ENCODE data around the gene SEH1L. TPM values are rescaled to one million over a fixed set of nuclear protein-coding genes. Genes with fewer than 3 reads are reported as not detected.

SEH1L gene
- total RNA-seq, 2 donors from 2014 or later: 32.4 to 35.9 TPM

DNA sequence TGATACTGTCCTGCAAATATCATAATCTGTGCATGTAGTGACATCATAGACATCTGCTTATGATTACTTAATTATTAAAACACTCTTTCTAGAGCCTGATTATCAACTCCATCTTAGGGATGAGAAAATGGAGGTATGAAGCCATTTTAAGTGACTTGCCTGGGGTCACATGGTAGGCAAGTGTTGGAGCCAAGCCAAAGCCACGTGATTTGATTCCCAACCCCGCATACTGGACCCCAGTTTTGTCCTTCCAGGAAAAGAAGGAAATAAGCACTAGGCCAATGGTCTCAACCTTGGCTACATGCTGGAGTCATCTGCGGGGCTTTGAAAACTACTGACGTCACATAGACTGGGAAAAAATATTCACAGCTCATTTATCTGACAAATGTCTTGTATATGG lies 19.6 kb upstream of the SEH1L start:
- ATAC-seq (no peak), DNase-seq (no peak)
- H3K27me3 Mint-ChIP-seq: no peaks in the 10 kb centered on the region
- H3K27ac Mint-ChIP-seq: no peak overlapping the region
- H3K4me3 Mint-ChIP-seq: no peak overlapping the region
- no peaks in the 10 kb centered on the region for H3K36me3 Mint-ChIP-seq (ENCODE audit: low read depth)
- H3K4me1 Mint-ChIP-seq: no peaks in the 10 kb centered on the region
- H3K9me3 ChIP-seq (ENCODE audit: control insufficient read depth, low read length, poor library complexity, severe bottlenecking): no peaks in the 10 kb centered on the region

DNA sequence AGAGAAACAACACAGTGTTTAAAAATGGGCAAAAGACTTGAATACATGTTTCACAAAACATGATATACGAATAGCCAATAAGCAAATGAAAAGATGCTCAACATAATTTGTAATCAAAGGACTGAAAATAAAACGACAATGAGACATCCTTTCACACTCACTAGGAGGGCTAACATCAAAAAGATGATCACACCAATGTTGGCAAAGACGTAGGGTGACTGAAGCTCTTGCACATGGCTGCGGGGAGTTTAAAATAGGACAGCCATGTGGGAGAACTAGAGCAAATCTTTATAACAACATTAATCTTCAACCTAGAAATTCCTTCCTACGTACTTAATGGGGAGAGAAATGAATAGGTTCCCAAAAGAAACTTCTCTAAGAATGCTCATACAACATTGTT lies 19.2 kb upstream of the SEH1L start:
- DNase-seq: no peak
- H3K36me3 Mint-ChIP-seq (ENCODE audit: low read depth): no peaks in the 10 kb centered on the region

DNA sequence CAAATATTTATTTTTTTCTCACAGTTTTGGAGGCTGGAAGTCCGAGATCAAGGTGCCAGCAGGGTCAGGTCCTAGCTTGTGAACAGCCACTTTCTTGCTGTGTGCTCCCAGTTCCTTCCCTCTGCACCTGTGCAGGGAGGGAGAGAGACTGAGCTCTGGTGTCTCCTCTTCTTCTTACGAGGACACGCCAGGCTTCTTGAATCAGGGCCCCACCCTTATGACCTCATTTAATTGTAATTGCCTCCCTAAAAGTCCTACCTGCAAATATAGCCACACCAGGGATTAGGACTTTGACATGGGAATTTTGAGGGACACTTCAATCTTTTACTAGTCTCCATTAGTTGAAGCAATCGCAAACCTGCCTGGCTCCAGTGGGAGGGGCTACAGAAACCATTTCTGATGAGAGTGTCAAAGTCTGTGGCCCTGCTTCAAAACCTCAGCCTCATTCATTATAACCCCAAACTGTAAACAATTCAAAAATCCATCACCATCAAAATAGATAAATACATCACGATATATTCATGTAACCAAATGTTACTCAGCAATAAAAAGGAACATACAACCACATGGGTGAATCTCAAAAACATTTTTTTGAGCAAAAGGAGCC lies 18.2 kb upstream of the SEH1L start:
- ATAC-seq (no peak), DNase-seq (no peak)
- Mint-ChIP-seq H3K27ac (no peak overlapping the region), H3K4me3 (no peak overlapping the region), H3K27me3 (peaks cover 3% of the 10 kb centered on the region), H3K36me3 (ENCODE audit: low read depth) (no peaks in the 10 kb centered on the region), H3K4me1 (peaks cover 2% of the 10 kb centered on the region)
- no peaks in the 10 kb centered on the region for H3K9me3 ChIP-seq (ENCODE audit: control insufficient read depth, low read length, poor library complexity, severe bottlenecking)

More for the DNA sequence above, 19.2 kb upstream of the SEH1L start:
- Mint-ChIP-seq H3K4me3 (no peak overlapping the region), H3K27me3 (no peaks in the 10 kb centered on the region), H3K27ac (no peak overlapping the region), H3K4me1 (no peaks in the 10 kb centered on the region)
- no peak for ATAC-seq
- H3K9me3 ChIP-seq (ENCODE audit: control insufficient read depth, low read length, poor library complexity, severe bottlenecking): no peaks in the 10 kb centered on the region

DNA sequence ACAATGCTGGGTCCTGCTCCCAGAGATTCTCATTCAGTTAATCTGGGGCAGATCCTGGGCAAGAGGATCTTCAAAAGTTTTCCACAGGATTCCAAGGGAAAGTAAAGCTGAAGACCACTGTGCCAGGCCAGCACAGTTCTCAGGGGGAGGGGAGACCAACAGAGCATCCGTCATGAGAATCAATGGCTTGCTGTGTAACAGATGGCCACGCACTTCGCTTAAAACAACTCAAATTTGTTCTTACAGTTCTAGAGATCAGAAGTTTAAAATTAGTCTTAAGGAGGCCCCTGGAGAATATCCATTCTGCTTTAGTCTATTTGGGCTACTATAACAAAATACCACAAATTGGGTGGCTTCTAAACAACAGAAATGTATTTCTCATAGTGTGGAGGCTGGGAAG lies 17.4 kb upstream of the SEH1L start:
- no peak for ATAC-seq
- Mint-ChIP-seq H3K27ac (no peak overlapping the region), H3K36me3 (ENCODE audit: low read depth) (no peaks in the 10 kb centered on the region), H3K27me3 (peaks cover 5% of the 10 kb centered on the region), H3K4me3 (no peak overlapping the region), H3K4me1 (peaks cover 3% of the 10 kb centered on the region)
- no peak for DNase-seq
- H3K9me3 ChIP-seq (ENCODE audit: control insufficient read depth, low read length, poor library complexity, severe bottlenecking): no peaks in the 10 kb centered on the region

DNA sequence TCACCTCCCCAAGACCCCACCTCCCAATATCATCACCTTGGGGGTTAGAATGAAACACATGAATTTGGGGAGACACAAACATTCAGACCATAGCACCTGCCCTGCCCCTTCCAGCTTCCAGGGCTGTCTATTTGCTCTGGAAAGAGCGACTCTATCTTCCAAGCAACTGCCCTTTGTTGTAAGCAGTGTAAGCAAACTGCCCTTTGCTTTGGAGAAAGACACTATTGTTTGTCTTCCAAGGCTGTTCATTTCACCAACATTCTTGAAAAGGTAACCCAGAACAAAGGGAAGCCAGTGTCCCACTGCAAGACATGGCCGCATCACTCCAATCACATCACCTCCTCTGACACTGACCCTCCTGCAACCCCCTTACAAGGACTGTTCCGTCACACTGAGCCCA lies 16.9 kb upstream of the SEH1L start:
- H3K4me3 Mint-ChIP-seq: no peak overlapping the region
- no peaks in the 10 kb centered on the region for H3K9me3 ChIP-seq (ENCODE audit: control insufficient read depth, low read length, poor library complexity, severe bottlenecking)
- peaks cover 3% of the 10 kb centered on the region for H3K4me1 Mint-ChIP-seq
- ATAC-seq: no peak
- H3K36me3 Mint-ChIP-seq (ENCODE audit: low read depth): no peaks in the 10 kb centered on the region
- DNase-seq: no peak
- H3K27me3 Mint-ChIP-seq: peaks cover 5% of the 10 kb centered on the region
- H3K27ac Mint-ChIP-seq: no peak overlapping the region

DNA sequence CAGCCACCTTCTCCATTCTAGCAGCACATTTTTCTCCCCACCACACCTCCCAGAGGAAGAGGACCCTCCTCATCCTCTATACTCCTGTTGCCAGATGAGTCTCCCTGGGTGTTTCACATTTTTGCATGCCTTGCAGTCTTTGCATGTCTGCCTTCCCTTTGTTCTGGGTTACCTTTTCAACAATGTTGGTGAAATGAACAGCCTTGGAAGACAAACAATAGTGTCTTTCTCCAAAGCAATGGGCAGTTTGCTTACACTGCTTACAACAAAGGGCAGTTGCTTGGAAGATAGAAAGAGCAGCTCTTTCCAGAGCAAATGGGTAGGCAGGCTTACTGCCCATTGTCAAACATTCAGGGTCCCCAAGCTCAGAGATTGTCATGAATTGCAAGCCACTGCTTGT lies 14.5 kb upstream of the SEH1L start:
- H3K27me3 Mint-ChIP-seq: peaks cover 5% of the 10 kb centered on the region
- no peak for ATAC-seq
- H3K4me1 Mint-ChIP-seq: peaks cover 3% of the 10 kb centered on the region
- H3K36me3 Mint-ChIP-seq (ENCODE audit: low read depth): no peaks in the 10 kb centered on the region
- no peak overlapping the region for H3K27ac Mint-ChIP-seq
- no peak overlapping the region for H3K4me3 Mint-ChIP-seq
- H3K9me3 ChIP-seq (ENCODE audit: control insufficient read depth, low read length, poor library complexity, severe bottlenecking): no peaks in the 10 kb centered on the region
- no peak for DNase-seq

DNA sequence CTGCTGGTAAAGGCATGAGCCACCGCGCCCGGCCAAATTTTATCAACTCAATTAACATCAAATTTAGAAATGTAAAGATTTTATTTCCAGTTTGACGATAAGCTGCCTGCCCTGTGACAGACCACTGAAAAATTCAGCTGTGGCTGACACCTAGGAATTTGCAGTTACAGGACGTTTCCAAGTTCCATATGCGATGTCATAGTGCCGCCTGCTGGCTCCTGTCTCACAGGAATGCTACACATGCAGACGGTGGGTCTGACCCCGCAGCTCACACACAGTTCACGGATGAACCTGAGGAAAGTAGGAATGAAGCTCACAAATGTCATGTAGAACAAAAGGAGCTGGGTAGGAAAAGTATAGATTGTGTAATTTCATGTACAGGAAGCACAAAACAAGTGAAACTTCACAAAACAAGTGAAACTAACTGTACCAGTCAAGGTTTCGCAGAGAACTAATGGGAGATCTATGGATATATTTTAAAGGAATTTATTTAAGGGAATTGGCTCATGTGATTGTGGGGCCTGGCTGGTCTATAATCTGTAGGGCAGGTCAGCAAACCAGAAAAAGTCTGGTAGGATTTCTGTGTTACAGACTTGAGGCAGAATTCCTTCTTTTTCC lies 13.2 kb upstream of the SEH1L start:
- peaks cover 5% of the 10 kb centered on the region for H3K27me3 Mint-ChIP-seq
- H3K27ac Mint-ChIP-seq: peak overlapping the region; percentile 71
- H3K36me3 Mint-ChIP-seq (ENCODE audit: low read depth): no peaks in the 10 kb centered on the region
- H3K4me3 Mint-ChIP-seq: no peak overlapping the region
- H3K9me3 ChIP-seq (ENCODE audit: control insufficient read depth, low read length, poor library complexity, severe bottlenecking): no peaks in the 10 kb centered on the region
- H3K4me1 Mint-ChIP-seq: peaks cover 3% of the 10 kb centered on the region
- ATAC-seq: peak; percentile 92
- DNase-seq: peak; percentile 46 to 61 (median 55)

DNA sequence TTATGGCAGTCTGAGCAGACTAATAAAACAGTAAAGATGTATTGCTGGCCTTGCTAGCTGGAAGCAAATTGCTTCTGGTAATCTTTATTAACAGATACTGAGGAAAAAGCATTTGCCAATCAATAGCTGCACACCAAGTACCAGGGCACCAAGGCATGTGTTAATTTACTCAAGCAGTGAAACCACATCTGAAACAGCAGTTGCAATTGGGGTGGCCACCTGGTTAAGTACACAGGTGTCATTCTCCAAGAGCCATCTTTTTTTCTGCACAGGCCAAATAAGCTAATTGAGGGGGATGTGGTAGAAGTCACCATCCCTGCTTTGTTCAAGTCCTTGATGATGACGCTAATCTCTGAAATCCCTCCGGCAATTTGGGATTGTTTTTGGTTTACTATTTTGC lies 8.6 kb upstream of the SEH1L start:
- Mint-ChIP-seq H3K27ac (no peak overlapping the region), H3K36me3 (ENCODE audit: low read depth) (peaks cover 2% of the 10 kb centered on the region), H3K4me3 (no peak overlapping the region), H3K4me1 (peaks cover 3% of the 10 kb centered on the region), H3K27me3 (peaks cover 5% of the 10 kb centered on the region)
- H3K9me3 ChIP-seq (ENCODE audit: control insufficient read depth, low read length, poor library complexity, severe bottlenecking): no peaks in the 10 kb centered on the region
- ATAC-seq: no peak
- DNase-seq: no peak

DNA sequence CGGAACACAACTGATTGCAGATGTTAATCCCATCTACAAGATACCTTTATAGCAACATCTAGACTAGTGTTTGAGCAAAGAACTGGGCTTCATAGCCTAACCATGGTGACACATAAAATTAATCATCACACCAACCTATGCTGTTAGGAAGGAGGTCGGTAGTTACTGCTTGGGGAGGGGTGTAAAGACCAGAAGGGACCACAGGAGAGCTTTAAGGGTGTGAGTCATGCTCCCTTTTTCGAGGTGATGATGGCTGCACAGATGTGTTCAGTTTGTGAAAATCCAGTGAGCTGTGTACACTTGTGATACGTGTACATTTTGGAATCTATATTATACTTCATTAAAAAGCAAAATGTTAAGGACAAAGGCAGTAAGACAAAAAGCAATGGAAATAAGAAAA lies 4.6 kb upstream of the SEH1L start:
- ATAC-seq (no peak), DNase-seq (no peak)
- Mint-ChIP-seq H3K36me3 (ENCODE audit: low read depth) (peaks cover 2% of the 10 kb centered on the region), H3K27ac (no peak overlapping the region), H3K4me3 (peak overlapping the region; percentile 33), H3K27me3 (no peaks in the 10 kb centered on the region), H3K4me1 (peaks cover 11% of the 10 kb centered on the region)
- H3K9me3 ChIP-seq (ENCODE audit: control insufficient read depth, low read length, poor library complexity, severe bottlenecking): no peaks in the 10 kb centered on the region

DNA sequence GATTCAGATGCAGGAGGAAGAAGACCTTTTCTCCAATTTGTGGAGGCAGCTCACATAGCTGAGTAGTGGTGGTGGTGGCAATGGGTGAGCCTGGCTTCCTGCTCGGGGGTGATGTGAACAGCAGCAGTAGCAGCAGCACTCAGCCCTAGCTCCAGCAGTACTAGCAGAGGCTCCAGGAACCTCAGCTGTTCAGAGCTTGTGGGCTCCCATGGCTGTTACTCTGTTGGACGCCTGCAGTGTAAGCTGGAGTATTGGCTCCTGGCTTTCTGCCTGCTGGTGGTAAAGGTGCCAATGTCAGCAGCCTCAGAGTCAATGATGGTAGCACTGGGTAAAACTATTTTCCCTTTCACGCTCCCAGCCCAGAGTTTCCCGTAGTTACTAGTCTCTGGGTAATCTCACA lies 3.1 kb upstream of the SEH1L start:
- H3K27ac Mint-ChIP-seq: no peak overlapping the region
- H3K27me3 Mint-ChIP-seq: no peaks in the 10 kb centered on the region
- peaks cover 17% of the 10 kb centered on the region for H3K4me1 Mint-ChIP-seq
- ATAC-seq: no peak
- DNase-seq: no peak
- H3K9me3 ChIP-seq (ENCODE audit: control insufficient read depth, low read length, poor library complexity, severe bottlenecking): no peaks in the 10 kb centered on the region
- H3K4me3 Mint-ChIP-seq: no peak overlapping the region
- H3K36me3 Mint-ChIP-seq (ENCODE audit: low read depth): peaks cover 2% of the 10 kb centered on the region

DNA sequence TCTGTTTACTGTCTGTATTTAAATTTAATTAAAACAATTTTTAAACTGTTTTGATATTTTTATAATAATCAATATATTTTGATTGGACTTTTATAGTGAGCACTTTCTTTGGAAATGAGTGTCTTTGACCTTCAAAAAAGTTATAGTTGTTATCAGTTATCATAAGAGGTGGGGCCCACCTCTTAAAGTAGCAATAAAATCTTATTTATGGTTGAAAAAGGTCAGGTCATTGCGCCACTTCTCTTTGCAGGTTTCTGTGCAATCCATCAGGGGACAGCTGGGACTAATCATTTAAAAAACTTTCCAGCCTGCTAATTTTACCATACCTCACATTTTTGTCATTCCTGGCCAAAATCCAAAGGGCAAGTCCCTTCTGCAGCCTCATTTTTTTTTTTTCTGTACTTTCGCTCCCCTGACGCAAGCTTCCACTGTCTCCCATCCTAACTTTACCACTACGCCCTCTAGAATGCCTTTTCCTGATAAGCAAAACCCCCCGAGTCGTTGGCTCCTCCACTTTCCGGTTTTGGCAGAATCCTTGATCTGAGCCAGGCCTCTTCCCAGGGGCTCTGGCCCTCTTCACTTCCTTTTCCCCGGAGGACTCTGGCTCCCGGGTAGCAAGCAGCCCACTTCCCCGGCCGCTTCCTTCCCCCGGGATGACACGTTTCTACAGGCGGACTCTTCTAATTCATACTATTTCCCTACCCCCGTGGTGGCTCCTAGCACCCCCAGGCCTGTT lies 1.1 kb upstream of the SEH1L start:
- peaks cover 28% of the 10 kb centered on the region for H3K4me1 Mint-ChIP-seq
- no peaks in the 10 kb centered on the region for H3K36me3 Mint-ChIP-seq (ENCODE audit: low read depth)
- ATAC-seq: no peak
- H3K9me3 ChIP-seq (ENCODE audit: control insufficient read depth, low read length, poor library complexity, severe bottlenecking): no peaks in the 10 kb centered on the region
- H3K4me3 Mint-ChIP-seq: peak overlapping the region; percentile 98
- peak overlapping the region; percentile 98 for H3K27ac Mint-ChIP-seq
- H3K27me3 Mint-ChIP-seq: no peaks in the 10 kb centered on the region
- no peak for DNase-seq

DNA sequence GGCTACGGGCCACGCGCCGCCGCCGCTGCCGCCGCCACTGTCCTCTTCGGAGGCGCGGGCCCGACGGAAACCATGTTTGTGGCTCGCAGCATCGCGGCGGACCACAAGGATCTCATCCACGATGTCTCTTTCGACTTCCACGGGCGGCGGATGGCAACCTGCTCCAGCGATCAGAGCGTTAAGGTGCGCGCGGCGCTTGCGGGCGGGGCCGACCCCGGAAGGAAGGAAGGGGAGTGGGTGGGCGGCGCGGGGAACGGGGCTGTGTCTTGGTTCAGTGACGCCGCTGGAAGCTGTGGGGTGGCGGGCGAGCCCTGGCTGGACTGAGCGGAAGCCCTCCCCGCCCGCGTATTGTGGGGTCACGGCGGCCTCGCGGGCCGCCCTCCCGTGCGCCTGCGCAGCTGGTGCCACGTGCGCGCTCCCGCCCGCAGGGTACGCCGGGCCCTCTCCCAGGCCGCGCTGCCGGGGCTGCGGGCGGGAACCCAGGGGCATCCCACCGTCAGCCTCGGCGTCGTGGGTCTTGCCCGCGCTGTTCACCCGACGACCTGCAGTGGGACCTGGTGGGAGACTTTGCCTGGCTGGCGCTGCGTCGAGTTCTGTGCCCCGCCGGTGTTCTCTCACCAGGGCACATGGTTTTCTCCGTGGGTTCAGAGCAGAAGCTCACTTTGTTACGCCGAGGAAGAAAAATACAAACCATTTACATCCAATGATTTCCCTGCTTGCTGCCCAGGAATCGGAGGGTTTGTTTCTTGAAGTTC lies 416 bp downstream of the SEH1L start:
- peaks cover 31% of the 10 kb centered on the region for H3K4me1 Mint-ChIP-seq
- H3K36me3 Mint-ChIP-seq (ENCODE audit: low read depth): no peaks in the 10 kb centered on the region
- peak; percentile 81 for ATAC-seq

DNA sequence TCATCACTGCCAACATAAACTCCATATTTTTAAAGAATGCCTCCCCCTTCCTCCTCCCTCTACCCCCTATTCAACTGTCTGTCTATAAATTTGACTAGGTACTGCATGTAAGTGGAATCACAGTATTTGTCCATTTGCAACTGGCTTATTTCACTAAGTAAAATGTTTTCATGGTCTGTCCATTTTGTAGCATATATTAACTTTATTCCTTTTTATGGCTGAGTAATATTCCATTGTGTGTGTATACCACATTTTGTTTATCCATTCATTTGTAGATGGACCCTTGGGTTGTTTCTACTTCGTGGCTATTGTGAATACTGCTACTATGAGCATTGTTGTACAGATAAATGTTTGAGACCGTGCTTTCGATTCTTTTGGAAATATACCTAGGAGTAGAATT lies 10.7 kb downstream of the SEH1L start:
- no peaks in the 10 kb centered on the region for H3K9me3 ChIP-seq (ENCODE audit: control insufficient read depth, low read length, poor library complexity, severe bottlenecking)
- H3K4me1 Mint-ChIP-seq: peaks cover 9% of the 10 kb centered on the region
- DNase-seq: no peak
- ATAC-seq: no peak
- no peak overlapping the region for H3K4me3 Mint-ChIP-seq
- H3K27me3 Mint-ChIP-seq: no peaks in the 10 kb centered on the region
- peaks cover 4% of the 10 kb centered on the region for H3K36me3 Mint-ChIP-seq (ENCODE audit: low read depth)
- no peak overlapping the region for H3K27ac Mint-ChIP-seq

More for the DNA sequence above, 416 bp downstream of the SEH1L start:
- Mint-ChIP-seq H3K27ac (peak overlapping the region; percentile 98), H3K4me3 (peak overlapping the region; percentile 98), H3K27me3 (no peaks in the 10 kb centered on the region)
- no peaks in the 10 kb centered on the region for H3K9me3 ChIP-seq (ENCODE audit: control insufficient read depth, low read length, poor library complexity, severe bottlenecking)
- peak; percentile 93 to 98 (median 98) for DNase-seq

Measured in T-helper 17 cell (primary cell).